ENCODE measurements around the gene ST6GALNAC3.

DNA sequence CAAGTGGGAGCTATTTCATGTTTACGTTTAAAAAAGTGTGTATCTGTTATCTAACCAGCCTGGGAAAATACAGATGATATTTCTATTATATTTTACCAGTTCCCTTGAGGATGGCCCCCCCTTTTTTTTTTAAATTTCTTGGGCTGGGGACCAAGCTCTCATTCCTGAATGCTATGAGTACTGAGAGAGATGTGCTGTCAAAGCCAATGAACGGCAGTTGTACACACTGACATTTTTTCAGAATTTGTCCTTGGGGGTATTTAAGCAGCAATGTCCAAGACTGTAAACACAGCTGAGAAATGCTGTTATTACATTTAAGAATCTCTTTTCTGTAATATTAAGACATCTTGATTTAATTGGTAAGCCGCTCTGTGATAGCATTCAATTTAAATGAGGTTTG, 177.9 kb downstream of the ST6GALNAC3 start:
- TF ChIP-seq, protein P1, sequence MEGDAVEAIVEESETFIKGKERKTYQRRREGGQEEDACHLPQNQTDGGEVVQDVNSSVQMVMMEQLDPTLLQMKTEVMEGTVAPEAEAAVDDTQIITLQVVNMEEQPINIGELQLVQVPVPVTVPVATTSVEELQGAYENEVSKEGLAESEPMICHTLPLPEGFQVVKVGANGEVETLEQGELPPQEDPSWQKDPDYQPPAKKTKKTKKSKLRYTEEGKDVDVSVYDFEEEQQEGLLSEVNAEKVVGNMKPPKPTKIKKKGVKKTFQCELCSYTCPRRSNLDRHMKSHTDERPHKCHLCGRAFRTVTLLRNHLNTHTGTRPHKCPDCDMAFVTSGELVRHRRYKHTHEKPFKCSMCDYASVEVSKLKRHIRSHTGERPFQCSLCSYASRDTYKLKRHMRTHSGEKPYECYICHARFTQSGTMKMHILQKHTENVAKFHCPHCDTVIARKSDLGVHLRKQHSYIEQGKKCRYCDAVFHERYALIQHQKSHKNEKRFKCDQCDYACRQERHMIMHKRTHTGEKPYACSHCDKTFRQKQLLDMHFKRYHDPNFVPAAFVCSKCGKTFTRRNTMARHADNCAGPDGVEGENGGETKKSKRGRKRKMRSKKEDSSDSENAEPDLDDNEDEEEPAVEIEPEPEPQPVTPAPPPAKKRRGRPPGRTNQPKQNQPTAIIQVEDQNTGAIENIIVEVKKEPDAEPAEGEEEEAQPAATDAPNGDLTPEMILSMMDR (IDR thresholded peaks at IDR 0.05; ENCODE audit: low read depth, low read length, poor library complexity, severe bottlenecking), result no peak
- no peak for TF ChIP-seq EZH2phosphoT487 (IDR thresholded peaks at IDR 0.05; ENCODE audit: borderline replicate concordance, low read length)
